Eye (tissue), 1 donor: Measurements from ENCODE around the gene TIPRL.

Experiments
- DNase-seq: peaks from one replicate; pipeline ENCODE4 v3.0.0-alpha.2; 2015

Gene TIPRL

DNA sequence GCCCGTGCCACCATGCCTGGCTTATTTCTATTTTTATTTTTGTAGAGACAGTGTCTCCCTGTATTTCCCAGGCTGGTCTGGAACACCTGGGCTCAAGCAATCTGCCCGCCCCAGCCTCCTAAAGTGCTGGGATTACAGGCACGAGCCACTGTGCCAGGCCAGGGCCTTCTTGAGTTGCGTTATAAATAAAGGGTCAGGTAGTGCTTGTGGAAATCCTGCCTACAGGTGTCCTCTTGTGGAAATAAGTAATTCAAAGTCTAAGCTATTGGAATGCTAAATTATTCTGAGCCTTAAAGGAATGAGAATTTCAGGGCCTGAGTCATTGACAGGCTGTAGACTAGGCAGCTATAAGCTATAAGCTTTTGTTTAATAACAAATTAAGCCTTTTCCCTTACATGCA is 38.9 kb downstream of the TIPRL start:
- no peak for DNase-seq

DNA sequence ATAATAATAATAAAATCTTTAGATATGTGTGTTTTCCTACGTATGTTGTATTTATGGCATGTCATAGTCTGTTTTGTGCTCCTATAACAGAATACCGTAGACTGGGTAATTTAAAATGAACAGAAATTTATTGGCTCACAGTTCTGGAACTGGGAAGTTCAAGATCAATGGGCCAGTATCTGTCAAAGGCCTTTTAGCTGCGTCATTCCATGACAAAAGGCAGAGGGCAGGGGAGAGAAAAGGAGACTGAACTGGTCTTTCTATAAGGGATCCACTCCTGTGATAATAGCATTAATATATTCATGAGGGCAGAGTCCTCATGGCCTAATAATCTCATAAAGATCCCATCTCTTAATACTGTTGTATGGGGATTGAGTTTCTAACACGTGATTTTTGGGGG is 39.9 kb downstream of the TIPRL start:
- DNase-seq, result no peak

DNA sequence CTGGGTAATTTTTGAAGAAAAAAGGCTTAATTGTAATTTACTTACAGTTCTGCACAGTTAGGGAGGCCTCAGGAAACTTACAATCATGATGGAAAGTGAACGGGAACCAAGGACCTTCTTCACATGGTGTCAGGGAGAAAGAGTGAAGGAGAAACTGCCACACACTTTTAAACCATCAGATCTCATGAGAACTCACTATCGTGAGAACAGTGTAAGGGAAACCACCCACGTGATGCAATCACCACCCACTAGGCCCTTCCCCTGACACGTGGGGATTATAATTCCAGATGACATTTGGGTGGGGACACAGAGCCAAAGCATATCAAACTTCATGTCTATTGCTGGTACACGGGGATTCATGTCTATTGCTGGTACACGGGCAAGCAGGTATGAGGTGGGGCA is 41.7 kb downstream of the TIPRL start:
- DNase-seq, result no peak

DNA sequence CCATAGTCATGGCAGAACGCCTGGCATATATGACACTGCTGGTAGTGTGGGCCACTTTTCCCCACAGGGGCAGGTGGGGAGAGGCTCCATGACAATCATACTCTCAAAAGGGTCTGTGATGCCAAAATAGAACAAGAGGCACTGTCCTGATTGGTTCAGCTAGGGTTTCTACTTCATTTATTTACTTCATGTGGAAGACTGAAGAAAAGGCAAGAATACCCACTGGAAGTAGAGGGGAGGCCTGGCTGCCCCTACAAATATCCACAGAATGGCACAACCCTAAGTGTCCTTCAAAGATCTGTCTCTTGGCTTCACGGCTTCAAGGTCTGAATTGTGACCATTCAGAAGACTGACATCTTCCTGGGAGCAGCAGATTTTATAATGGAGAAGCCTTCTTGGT is 42.5 kb downstream of the TIPRL start:
- no peak for DNase-seq

DNA sequence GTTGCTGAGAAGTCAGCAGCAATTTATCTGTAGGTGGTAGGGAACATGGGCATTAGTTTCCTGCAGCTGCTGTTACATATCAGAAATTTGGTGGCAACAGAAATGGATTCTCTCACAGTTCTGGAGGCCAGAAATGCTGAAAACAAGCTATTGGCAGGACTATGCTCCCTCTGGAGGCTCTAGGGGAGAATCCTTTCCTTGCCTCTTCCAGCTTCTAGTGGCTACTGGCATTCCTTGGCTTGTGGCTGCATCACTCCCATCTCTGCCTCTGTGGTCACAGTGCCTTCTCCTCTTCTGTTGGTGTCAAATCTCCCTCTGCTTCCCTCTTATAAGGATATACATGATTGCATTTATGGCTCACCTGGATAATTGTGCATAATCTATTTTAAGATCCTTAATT is 44.5 kb downstream of the TIPRL start:
- no peak for DNase-seq

DNA sequence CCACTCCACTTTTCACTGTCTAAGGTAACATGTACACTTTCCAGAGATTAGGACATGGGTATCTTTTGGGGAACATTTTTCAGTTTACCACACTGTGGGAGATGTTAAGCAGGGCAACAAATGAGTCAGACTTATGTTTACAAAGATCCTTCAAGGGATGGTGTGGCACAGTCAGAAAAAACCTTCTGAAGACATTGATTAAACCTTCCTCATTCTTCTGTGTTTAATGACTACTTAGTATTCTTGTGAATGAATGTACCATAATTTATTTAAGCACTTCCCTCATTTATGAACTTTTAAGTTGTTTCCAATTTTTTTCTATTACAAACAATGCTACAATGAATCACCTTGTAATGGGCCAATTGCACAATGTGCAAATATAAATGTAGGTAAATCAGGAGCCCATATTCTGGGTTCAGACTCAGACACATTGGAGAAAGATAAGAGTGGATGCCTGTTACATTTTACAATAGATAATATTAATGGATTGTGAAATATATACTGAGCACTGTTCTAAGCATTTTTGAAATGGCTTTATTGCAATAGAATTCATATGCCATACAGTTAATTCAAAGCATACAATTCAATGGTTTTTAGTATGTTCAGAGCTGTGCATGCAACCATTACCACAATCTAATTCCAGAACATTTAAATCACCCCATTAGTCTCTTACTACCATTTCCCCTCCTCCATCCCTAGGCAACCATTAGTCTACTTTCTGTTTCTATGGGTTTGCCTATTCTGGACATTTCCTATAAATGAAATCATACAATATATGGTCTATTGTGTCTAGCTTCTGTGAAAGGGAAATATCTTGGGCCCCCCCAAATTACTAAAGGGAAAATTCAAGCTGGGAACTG is 45.1 kb downstream of the TIPRL start:
- DNase-seq, result no peak

DNA sequence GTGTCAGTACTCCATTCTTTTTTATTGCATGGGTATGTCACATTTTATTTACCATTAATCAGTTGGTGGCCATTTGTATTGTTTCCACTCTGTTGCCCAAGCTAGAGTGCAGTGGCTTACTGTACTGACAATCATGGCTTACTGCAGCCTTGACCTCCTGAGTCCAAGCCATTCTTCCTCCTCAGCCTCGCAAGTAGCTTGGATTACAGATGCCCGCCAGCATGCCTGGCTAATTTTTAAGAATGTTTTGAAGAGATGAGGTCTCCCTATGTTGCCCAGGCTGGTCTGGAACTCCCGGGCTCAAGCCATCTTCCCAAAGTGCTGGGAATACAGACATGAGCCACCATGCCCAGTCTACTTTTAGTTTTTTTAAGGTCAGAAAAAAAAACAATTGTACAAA is 46.2 kb downstream of the TIPRL start:
- DNase-seq, result peak; percentile 55

DNA sequence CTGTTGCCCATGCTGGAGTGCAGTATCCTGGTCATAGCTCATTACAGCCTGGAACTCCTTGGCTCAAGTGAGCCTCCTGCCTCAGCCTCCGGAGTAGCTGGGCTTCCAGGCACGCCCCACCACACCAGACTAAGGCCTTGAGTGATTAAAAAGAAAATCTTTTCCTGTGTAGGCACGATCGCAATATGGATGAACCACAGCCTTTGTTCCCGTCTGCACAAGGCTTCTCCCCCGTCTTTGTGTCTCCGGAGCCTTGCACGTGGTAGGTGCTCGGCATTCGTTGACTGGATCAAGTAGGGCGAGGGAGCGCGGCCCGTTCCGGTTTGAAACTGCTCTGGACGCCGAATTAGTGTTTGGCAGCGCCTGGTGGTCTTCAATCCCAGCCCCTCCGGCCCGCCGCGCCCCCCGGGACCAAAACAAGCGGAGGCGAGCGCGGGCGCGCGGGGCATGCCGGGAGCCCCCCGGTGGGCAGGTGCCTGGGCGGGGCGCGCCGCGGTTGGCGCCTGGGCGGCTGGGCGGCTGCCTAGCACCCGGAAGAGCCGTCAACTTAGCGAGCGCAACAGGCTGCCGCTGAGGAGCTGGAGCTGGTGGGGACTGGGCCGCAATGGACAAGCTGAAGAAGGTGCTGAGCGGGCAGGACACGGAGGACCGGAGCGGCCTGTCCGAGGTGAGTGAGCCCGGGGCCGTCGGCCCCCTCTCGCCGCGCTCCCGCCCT is 46.9 kb downstream of the TIPRL start, which contains the start of gene SFT2D2:
SFT2D2 (plus strand) TSS at position 529 of the 715 bp plus-strand sequence; CDS start at position 605, 76 bp downstream.
- DNase-seq, result peak; percentile 93

DNA sequence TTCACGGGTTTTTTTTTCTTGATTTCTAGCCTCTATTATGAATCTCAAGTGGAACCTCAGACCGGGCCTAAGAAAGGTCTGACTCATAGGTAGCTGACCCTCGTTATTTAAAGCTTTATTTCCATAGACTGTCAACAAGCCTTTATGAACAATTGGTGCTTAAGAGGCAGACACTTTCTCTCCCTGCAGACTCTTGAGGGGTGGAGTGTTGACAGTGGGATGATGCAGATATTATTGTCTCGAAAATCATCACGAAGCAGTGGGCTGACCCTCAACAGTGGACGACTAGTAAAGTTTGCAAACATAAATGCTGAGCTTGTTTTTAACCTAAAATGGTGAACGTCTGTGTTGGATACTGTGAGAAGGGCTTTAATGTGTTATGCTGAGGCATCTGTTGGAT is 48.9 kb downstream of the TIPRL start:
- DNase-seq, result no peak

DNA sequence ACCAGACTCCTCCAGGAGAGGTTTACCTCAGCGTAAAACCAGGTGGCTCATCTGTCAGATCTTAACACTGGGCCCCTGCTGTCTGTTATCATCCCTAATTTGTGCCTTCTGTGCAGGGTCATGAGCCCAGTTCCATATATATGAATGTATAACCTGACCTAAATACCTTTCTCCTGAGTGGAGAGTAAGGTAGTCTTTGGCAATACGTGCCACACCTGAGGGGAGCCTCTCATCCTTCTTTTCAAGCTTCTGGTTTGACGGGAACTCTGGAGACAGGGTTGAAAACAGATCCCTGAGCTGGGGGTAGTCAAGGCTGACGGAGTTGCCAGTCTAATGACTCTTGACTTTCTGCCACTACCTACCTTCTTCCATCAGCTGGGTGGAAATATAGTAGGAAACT is 51.1 kb downstream of the TIPRL start:
- no peak for DNase-seq

DNA sequence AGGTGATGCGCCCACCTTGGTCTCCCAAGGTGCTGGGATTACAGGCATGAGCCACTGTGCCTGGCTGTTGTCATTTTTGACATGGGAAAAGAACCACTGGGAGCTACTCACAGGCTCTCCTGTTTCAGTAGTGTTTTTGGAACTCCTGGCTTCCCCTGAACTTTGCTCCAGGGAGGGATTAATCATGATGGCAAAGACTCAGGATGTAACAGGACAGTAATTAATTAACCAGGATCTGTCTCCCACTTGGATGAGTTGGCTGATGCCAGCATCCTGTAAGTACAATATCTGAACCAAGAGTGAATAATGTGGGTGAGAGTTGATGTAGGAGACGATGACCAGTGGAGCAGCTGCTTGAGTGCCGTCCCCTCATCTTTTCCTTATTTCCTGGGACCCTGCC is 51.9 kb downstream of the TIPRL start:
- no peak for DNase-seq

DNA sequence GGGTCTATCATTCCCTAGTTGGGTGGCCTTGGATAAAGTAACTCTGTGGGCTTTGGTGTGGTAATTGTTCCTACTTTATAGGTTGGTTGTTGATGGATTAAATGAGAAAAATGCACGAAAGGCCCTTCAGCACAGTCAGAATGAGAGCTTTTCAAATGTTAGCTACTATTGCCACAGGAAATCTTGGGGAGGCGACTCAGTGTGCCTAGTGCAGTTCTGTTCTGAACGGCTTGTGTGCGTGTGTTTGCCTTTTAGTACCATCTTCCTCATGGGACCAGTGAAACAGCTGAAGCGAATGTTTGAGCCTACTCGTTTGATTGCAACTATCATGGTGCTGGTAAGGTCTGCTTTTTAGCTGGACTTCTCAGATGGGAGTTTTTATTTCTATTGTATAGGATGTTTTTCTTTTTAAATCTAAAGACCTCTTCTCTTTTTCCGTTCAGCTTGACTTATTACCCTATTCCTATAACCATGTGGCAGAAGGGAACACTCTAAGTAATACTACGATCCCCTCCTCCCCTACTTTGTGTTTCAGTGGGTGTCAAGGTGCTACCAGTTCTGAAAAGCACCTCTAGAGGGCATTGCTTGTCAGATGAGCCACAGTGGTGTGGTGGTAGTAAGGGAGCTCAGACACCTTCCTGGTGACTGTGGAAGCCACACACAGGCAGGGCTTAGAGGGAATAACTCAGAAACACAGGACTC is 56.2 kb downstream of the TIPRL start:
- peak; percentile 23 for DNase-seq

DNA sequence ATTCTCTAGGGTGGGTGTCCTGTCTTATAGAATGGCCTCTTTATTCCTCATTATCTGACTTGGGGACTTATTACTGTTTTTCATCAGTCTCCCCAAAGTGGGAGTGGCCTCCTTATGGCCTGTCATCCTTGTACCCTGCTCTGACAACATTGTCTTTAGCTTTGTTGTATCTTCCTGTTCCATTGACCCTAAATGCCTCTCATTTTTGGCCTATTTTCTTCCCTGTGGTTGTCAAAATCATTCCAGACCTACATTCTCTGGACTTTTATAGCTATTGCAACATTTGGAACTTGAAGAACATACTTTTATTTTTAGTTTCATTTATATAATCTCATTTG is 56.8 kb downstream of the TIPRL start:
- DNase-seq, result no peak

DNA sequence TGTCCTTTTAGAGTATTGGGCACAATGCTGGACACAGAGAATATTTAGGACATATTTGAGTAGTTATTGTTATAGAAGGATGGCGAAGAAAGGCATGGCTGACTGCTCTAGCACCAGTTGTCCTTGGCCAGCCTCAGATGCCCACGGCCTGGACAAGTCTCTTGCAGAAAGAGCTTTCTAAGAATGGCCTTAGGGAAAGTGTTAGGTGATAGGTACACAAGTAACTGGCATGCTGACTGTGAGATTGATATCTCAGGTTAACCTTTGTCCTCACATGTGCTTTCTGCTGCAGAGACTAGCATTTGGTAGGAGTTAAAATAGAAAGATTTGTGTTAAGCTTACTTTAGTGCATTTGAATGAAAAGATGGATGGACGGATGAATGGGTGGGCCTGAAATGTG is 57.2 kb downstream of the TIPRL start:
- no peak for DNase-seq

DNA sequence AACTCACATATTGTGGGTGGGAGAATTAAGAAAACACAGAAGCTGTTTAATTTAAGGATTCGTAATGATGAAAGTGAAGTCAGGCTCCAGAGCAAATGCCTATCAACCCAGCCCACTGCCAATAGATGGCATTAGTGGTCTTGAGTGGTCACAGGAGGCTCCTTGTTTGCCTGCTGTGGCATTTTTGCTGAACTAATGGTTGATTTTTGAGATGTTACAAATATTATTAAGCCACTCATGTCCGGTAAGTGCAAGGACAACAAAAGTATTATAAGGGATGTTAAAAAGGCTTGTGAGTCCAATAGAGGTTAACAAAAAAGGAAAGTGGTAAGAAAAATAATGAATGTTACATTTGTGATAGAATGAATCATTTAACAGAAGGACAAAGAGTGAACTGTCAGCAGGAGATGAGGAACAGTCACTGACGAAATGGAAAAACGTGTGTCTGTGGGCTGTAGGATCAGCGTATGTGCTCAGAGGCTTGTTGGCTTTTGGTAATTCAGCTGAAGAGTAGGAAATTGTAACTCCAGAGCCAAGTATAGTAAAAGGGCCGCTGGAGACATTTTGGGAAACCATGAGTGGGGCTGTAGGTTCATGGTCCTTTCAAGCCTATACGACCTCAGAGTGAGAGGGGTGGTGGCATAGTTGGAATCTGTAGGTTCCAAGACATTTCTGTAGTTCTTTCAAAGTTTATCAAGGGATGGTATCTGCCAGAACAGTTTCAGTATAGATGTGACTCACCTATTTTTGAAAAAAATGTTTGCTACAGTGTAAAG is 58.3 kb downstream of the TIPRL start:
- DNase-seq, result no peak

DNA sequence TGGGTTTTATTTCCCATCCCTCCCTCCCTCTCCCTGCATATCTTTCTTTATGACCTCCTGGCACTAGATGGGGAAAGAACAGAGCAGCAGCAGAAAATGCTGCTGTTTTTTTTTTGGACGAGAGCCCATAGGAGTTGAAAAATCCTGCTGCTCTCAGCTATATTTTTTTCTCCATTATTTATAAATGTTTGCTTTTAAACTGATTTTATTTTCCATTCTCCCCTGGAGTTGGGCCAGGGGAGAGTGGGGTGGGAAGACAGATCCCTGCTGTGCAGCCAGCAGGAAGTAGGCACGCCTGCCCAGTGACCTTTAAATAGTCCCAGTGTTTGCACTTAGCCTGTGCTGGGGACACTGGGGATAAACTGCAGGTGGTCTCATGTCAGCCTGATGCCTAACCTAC is 64.4 kb downstream of the TIPRL start:
- peak; percentile 27 for DNase-seq

DNA sequence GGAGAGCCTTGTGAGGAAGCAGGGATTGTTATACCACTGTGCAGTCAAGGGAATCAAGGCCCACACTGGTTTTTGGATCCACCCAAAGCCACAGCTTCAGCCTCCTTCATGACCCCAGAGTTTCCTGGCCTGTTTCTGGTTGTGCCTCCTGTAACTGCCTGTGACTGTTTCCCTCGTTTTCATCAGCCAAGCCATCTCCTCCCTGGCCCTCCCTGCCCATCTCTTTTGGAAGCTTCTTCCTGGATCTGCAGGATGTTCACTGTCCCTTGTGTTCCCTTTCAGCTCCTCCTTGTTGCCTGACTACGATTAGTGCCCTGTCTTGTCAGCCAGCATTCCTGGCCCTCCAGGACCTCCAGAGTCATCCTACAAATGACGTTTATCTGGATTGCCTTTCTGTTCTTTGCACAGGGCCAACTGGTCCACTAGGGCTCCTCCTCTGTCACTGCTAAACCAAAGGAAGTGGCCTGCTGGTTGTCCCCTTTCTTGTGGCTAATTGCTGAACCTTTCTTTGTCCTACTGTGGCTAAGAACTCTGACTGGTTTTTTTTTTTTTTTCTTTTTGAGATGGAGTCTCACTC is 65.0 kb downstream of the TIPRL start:
- DNase-seq, result no peak

DNA sequence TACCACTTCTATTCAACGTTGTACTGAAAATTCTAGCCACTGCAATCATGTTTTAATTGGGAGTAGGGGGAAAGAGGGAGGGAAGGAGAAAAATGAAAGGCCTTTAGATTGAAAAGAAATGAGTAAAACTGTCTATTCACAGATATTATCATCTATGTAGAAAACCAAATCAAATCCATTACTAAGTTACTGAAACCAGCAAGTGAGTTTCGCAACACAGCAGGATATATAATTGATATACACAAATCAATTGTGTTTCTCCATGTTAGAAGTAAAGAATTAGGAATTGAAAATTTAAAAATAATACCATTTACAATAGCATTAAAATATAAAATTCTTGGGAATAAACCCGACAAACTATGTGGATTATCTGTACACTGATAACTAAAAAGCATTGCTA is 66.3 kb downstream of the TIPRL start:
- DNase-seq, result no peak

DNA sequence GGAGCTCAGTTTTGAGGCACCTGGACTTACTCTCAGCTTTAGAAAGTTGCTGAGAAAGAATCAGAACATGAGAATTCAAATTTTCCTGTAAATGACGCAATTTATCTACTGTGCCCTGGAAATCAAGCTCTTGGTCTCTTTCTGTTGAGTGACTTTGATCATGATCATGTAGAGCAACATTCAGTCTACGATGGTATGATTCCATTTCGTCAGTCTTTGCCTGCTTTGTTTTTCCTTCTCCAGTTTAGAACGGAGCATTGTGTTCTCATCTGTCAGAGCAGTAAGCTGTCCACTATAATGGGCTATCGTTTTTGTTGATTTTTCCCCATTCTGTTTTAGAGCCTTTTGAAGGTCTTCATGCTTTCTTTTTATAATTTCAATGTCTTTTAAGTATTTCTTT is 67.7 kb downstream of the TIPRL start:
- DNase-seq, result no peak
